ENCODE results near the gene KCNK18.
"Not testable (repeated sequence)": the region's sequence is repeated elsewhere in the genome, so short reads cannot be mapped to it uniquely, and the experiment has no call there.

KCNK18 gene

GRCh38 chr10:117222976-117223692 is 25.8 kb downstream of the KCNK18 start:
- no peak for DNase-seq

- DNase-seq: no peak
Observed at GRCh38 chr10:117223693-117224430, 26.6 kb downstream of the KCNK18 start.

GRCh38 chr10:117224881-117225280 is 27.6 kb downstream of the KCNK18 start:
- no peak for DNase-seq

GRCh38 chr10:117226813-117227451 is 29.6 kb downstream of the KCNK18 start:
- no peak for DNase-seq

GRCh38 chr10:117228210-117228609 is 30.9 kb downstream of the KCNK18 start:
- no peak for DNase-seq

GRCh38 chr10:117230107-117230506 is 32.8 kb downstream of the KCNK18 start:
- DNase-seq: not testable (repeated sequence)

GRCh38 chr10:117237401-117237991 is 40.2 kb downstream of the KCNK18 start:
- no peak for DNase-seq

GRCh38 chr10:117239051-117239450 is 41.8 kb downstream of the KCNK18 start:
- no peak for DNase-seq

GRCh38 chr10:117239721-117240620 is 42.7 kb downstream of the KCNK18 start:
- no peak for DNase-seq

GRCh38 chr10:117240621-117241529 is 43.6 kb downstream of the KCNK18 start, which contains the start of gene SLC18A2:
SLC18A2 (plus strand) TSS chr10:117241114; CDS start chr10:117241694, 580 bp downstream.
- DNase-seq: no peak

- no peak for DNase-seq
Observed at GRCh38 chr10:117241541-117242462, 44.5 kb downstream of the KCNK18 start.

- DNase-seq: no peak
Observed at GRCh38 chr10:117242463-117242832, 45.2 kb downstream of the KCNK18 start.

GRCh38 chr10:117246997-117247671 is 49.8 kb downstream of the KCNK18 start:
- no peak for DNase-seq

GRCh38 chr10:117248750-117249465 is 51.6 kb downstream of the KCNK18 start:
- DNase-seq: no peak

GRCh38 chr10:117249493-117250093 is 52.3 kb downstream of the KCNK18 start:
- DNase-seq: no peak

- DNase-seq: no peak
Observed at GRCh38 chr10:117250411-117250810, 53.1 kb downstream of the KCNK18 start.

- DNase-seq: no peak
Observed at GRCh38 chr10:117253908-117254307, 56.6 kb downstream of the KCNK18 start.

- DNase-seq: no peak
Observed at GRCh38 chr10:117254338-117254737, 57.0 kb downstream of the KCNK18 start.
